Measurements from ENCODE around the gene POPDC2.

POPDC2 gene

DNA sequence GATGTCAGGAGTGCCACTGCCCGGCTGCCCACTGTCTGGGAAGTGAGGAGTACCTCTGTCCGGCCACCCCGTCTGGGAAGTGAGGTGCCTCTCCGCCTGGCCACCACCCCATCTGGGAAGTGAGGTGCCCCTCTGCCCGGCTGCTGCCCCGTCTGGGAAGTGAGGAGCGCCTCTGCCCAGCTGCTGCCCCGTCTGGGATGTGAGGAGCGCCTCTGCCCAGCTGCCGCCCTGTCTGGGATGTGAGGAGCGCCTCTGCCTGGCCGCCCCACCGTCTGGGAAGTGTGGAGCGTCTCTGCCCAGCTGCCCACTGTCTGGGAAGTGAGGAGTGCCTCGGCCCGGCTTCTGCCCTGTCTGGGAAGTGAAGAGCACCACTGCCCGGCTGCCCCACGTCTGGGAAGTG is 13.5 kb upstream of the POPDC2 start:
- H3K27ac ChIP-seq (replicated peaks) = no peak overlapping the region
- H3K4me3 ChIP-seq (replicated peaks; ENCODE audit: insufficient read depth, low read length) = no peak overlapping the region
- TF ChIP-seq GABPA (IDR thresholded peaks at IDR 0.05; ENCODE audit: low read depth) = no peak
- no peak for TF ChIP-seq CTCF (IDR thresholded peaks at IDR 0.05; ENCODE audit: insufficient read depth, low read length)
- TF ChIP-seq POLR2AphosphoS5 (IDR thresholded peaks at IDR 0.05; ENCODE audit: low read depth) = no peak
- TF ChIP-seq, protein P1, sequence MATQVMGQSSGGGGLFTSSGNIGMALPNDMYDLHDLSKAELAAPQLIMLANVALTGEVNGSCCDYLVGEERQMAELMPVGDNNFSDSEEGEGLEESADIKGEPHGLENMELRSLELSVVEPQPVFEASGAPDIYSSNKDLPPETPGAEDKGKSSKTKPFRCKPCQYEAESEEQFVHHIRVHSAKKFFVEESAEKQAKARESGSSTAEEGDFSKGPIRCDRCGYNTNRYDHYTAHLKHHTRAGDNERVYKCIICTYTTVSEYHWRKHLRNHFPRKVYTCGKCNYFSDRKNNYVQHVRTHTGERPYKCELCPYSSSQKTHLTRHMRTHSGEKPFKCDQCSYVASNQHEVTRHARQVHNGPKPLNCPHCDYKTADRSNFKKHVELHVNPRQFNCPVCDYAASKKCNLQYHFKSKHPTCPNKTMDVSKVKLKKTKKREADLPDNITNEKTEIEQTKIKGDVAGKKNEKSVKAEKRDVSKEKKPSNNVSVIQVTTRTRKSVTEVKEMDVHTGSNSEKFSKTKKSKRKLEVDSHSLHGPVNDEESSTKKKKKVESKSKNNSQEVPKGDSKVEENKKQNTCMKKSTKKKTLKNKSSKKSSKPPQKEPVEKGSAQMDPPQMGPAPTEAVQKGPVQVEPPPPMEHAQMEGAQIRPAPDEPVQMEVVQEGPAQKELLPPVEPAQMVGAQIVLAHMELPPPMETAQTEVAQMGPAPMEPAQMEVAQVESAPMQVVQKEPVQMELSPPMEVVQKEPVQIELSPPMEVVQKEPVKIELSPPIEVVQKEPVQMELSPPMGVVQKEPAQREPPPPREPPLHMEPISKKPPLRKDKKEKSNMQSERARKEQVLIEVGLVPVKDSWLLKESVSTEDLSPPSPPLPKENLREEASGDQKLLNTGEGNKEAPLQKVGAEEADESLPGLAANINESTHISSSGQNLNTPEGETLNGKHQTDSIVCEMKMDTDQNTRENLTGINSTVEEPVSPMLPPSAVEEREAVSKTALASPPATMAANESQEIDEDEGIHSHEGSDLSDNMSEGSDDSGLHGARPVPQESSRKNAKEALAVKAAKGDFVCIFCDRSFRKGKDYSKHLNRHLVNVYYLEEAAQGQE (IDR thresholded peaks at IDR 0.05; ENCODE audit: insufficient replicate concordance, low read depth) = no peak
- no peak for TF ChIP-seq SPI1 (IDR thresholded peaks at IDR 0.05; ENCODE audit: borderline replicate concordance, low read depth)
- DNase-seq (ENCODE audit: low read depth in 1 of 2, low spot score in 1 of 2) = no peak
- no peaks in the 10 kb centered on the region for H3K27me3 ChIP-seq (ENCODE audit: insufficient read depth, poor library complexity, severe bottlenecking)

GRCh38 chr3:119672776-119673175 is 12.4 kb upstream of the POPDC2 start:
- H3K4me3 ChIP-seq (replicated peaks; ENCODE audit: insufficient read depth, low read length) = no peak overlapping the region
- DNase-seq (ENCODE audit: low read depth in 1 of 2, low spot score in 1 of 2) = no peak
- TF ChIP-seq CTCF (IDR thresholded peaks at IDR 0.05; ENCODE audit: insufficient read depth, low read length) = no peak
- TF ChIP-seq POLR2AphosphoS5 (IDR thresholded peaks at IDR 0.05; ENCODE audit: low read depth) = no peak
- no peak for TF ChIP-seq SPI1 (IDR thresholded peaks at IDR 0.05; ENCODE audit: borderline replicate concordance, low read depth)
- TF ChIP-seq GABPA (IDR thresholded peaks at IDR 0.05; ENCODE audit: low read depth) = no peak
- TF ChIP-seq, protein P1 (IDR thresholded peaks at IDR 0.05; ENCODE audit: insufficient replicate concordance, low read depth) = no peak

GRCh38 chr3:119669906-119670570 is 9.6 kb upstream of the POPDC2 start:
- no peak overlapping the region for H3K4me3 ChIP-seq (replicated peaks; ENCODE audit: insufficient read depth, low read length)
- H3K27ac ChIP-seq (replicated peaks) = no peak overlapping the region
- TF ChIP-seq, protein P1 (IDR thresholded peaks at IDR 0.05; ENCODE audit: insufficient replicate concordance, low read depth) = no peak
- no peak for TF ChIP-seq GABPA (IDR thresholded peaks at IDR 0.05; ENCODE audit: low read depth)
- TF ChIP-seq POLR2AphosphoS5 (IDR thresholded peaks at IDR 0.05; ENCODE audit: low read depth) = no peak
- TF ChIP-seq SPI1 (IDR thresholded peaks at IDR 0.05; ENCODE audit: borderline replicate concordance, low read depth) = no peak
- TF ChIP-seq CTCF (IDR thresholded peaks at IDR 0.05; ENCODE audit: insufficient read depth, low read length) = no peak
- no peaks in the 10 kb centered on the region for H3K27me3 ChIP-seq (ENCODE audit: insufficient read depth, poor library complexity, severe bottlenecking)
- no peak for DNase-seq (ENCODE audit: low read depth in 1 of 2, low spot score in 1 of 2)

More at GRCh38 chr3:119672776-119673175, 12.4 kb upstream of the POPDC2 start:
- Histone ChIP-seq H3K27me3 (ENCODE audit: insufficient read depth, poor library complexity, severe bottlenecking) (no peaks in the 10 kb centered on the region), H3K27ac (replicated peaks) (no peak overlapping the region)

Measured in HL-60 (cell line).